Spinal cord (tissue), 10 donors: ENCODE measurements around the gene ADGRL3. TPM values are rescaled to one million over a fixed set of nuclear protein-coding genes. Genes with fewer than 3 reads are reported as not detected.

Source experiments
- DNase-seq, 6 donors: peaks; one replicate each; pipeline versions ENCODE4 v3.0.0 to v3.0.0-alpha.2; 2013 to 2015; ENCODE audit warnings: low spot score in 6 of 6, low read depth in 4 of 6
- H3K27ac ChIP-seq: one replicate; pipeline ENCODE4 v1.5.1; 2013; ENCODE audit warnings: low read depth, low read length, control low read depth
- H3K27me3 ChIP-seq: one replicate; pipeline ENCODE4 v1.6.1; 2013; ENCODE audit warnings: low read length; ENCODE audit not compliant: control insufficient read depth, insufficient read depth
- H3K36me3 ChIP-seq: one replicate; pipeline ENCODE4 v1.6.1; 2013; ENCODE audit warnings: low read length; ENCODE audit not compliant: control insufficient read depth, insufficient read depth
- H3K4me1 ChIP-seq: one replicate; pipeline ENCODE4 v1.6.1; 2013; ENCODE audit warnings: low read length; ENCODE audit not compliant: control insufficient read depth, insufficient read depth
- H3K4me3 ChIP-seq: one replicate; pipeline ENCODE4 v1.5.1; 2013; ENCODE audit warnings: low read depth, low read length, control low read depth
- H3K9me3 ChIP-seq: one replicate; pipeline ENCODE4 v1.6.1; 2013; ENCODE audit warnings: low read length; ENCODE audit not compliant: control insufficient read depth, insufficient read depth
- WGBS: methylation state at CpG from one replicate; pipeline ENCODE4 v1.1.5; 2013; ENCODE audit warnings: missing lambda C conversion rate; ENCODE audit not compliant: insufficient coverage; 5-methylcytosine and 5-hydroxymethylcytosine counted together
- polyA plus RNA-seq, 2 donors: library from polyadenylated mRNA; unstranded; fragments of 120-200 nt; gene quantifications; one replicate each; pipeline ENCODE4 v1.2.1, GENCODE V29; 2013; ENCODE audit not compliant: insufficient read length in 2 of 2
- total RNA-seq, 2 donors: library from RNA; depleted of rRNA in 1 of 2; stranded (reverse); fragments of 120-200 nt in 1 of 2; fragments of >200 nt in 1 of 2; gene quantifications; one replicate each; pipeline versions ENCODE4 v1.2.3 to v1.2.4, GENCODE V29; 2013 to 2014
- donor health status: healthy.

ADGRL3 gene
- total and polyA plus RNA-seq, 4 donors, result 76.2 to 220 (median 114) TPM

DNA sequence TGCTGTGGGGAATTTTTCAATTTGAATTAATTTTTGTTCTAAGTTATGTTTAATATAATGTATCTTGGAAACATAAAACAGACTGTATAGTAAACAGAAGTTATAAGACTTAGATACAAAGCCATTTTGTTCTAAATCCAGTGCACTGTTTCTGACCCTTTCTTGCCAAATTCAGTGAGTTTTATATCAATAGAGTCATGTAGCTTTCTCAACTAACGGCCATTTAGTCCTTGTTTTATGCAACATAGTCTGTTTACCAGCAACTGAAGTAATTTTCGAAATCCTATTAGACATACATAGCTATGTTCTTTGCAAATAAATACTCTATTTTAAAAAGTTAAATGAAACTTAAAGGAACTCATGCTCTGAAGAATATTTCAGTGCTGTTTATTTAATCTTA is 242.8 kb downstream of the ADGRL3 start:
- no peaks in the 10 kb centered on the region for H3K9me3 ChIP-seq
- no CpG with 5 or more reads among the region's 2 CpGs for WGBS
- H3K27ac ChIP-seq, result peak overlapping the region; percentile 72
- H3K27me3 ChIP-seq, result no peaks in the 10 kb centered on the region
- no peak for DNase-seq
- H3K4me1 ChIP-seq, result no peaks in the 10 kb centered on the region
- H3K4me3 ChIP-seq, result no peak overlapping the region
- no peaks in the 10 kb centered on the region for H3K36me3 ChIP-seq

DNA sequence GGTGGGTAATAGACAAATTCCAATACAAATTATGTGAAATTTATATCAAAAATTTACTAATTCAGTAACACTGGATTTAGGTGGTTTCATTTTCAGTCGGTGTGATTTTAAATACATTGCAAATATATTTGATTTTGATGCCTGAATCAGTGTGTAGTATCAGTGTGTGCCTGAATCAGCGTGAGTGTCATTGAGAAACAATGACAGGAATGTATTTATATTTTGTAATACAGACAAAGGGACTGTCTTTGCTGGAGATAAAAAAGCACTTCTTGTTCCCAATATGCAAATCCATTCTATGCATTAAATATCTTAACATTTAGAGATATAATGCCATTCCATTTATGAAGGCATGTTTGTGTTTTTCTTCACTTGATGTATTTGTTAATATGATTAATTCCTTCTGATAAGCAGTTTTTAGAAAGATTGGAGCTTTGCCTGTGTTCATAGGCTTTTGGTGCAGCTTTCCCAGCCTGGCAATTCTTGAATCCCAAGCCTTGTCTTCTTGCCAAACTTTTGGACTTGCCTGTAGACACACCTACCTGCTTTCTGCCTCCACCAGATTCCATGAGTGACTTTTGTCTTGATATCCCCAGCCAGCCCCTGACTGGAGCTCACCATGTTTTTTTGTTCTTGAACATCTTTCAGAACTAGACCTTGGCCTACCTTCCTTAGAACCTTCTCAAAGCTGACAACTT is 243.8 kb downstream of the ADGRL3 start:
- Histone ChIP-seq H3K9me3 (no peaks in the 10 kb centered on the region), H3K27ac (peak overlapping the region; percentile 72), H3K4me3 (no peak overlapping the region), H3K36me3 (no peaks in the 10 kb centered on the region), H3K27me3 (no peaks in the 10 kb centered on the region), H3K4me1 (no peaks in the 10 kb centered on the region)
- WGBS, result no CpG with 5 or more reads among the region's 2 CpGs
- DNase-seq, result no peak

DNA sequence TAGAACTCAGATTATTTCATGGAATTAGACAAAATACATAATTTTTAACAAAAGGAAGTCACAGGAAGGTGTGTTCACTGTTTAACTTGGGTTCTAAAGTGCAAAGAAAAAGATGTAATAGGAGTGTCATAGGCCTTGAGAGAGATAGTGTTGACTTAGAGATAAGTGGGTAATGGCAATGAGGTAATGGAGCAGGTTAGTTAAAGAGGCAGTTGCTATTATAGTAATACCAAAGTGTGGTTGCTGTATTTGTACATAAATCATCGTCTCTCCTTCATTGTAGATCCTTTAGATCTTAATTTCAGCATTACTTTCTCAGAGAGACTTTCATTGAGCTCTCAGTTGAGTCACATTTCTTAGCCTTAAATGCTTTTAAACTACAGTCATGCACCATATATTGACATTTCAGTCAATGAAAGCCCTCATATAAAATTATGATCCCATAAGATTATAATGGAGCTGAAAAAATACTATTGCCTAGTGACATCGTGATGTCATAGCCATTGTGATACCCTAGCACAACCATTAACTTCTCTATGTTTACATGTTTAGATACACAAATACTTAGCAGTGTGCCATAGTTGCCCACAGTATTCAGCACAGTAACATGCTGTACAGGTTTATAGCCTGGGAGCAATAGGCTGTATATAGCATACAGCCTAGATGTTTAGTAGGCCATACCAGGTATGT is 245.4 kb downstream of the ADGRL3 start:
- no CpG with 5 or more reads among the region's 2 CpGs for WGBS
- Histone ChIP-seq H3K4me1 (no peaks in the 10 kb centered on the region), H3K9me3 (no peaks in the 10 kb centered on the region), H3K4me3 (no peak overlapping the region), H3K27me3 (no peaks in the 10 kb centered on the region), H3K27ac (no peak overlapping the region), H3K36me3 (no peaks in the 10 kb centered on the region)
- DNase-seq, result no peak

DNA sequence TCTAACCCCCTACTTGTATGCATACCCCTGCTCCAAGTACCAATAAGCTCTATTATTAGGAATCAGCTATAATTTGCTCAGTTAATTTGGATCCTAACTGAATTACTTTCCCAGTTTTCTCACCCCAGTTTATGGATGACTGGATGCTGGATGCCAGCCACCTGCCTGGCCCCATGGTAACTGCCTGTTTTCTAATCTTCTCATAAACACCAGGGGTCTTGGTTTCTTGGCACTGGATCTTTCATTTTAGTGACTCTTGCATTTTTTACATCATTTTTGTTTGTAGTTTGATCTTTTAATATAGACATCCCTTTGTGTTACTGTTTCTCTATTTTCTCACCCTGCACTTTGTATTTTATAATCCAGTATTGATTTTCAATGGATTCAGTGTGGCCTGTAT is 246.8 kb downstream of the ADGRL3 start:
- no peak overlapping the region for H3K4me3 ChIP-seq
- H3K27me3 ChIP-seq, result no peaks in the 10 kb centered on the region
- H3K27ac ChIP-seq, result no peak overlapping the region
- no peaks in the 10 kb centered on the region for H3K9me3 ChIP-seq
- DNase-seq, result peak in 2 of 6 donors; percentile 43 to 58
- no peaks in the 10 kb centered on the region for H3K4me1 ChIP-seq
- H3K36me3 ChIP-seq, result no peaks in the 10 kb centered on the region

DNA sequence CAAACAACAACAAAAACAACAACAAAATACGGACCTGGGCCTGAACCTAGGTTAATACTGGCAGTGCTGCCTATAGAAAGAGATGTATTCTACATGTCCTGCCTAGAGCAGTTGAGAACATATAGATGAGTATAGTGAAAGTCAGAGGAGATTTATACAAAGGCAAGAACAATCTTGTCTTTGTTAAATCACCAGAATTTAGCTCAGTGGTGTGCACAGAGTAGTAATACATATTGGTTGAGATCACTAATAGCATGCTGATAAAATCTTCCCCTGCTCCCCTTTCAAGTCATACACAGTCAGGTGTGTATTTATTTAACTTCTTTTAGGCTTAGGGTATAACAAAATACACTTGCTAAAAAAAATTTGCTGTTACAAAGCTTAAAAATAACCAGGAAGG is 247.8 kb downstream of the ADGRL3 start:
- no peak overlapping the region for H3K27ac ChIP-seq
- no peaks in the 10 kb centered on the region for H3K36me3 ChIP-seq
- H3K9me3 ChIP-seq, result no peaks in the 10 kb centered on the region
- no peaks in the 10 kb centered on the region for H3K4me1 ChIP-seq
- DNase-seq, result no peak
- WGBS, result no CpG with 5 or more reads among the region's 1 CpG
- no peaks in the 10 kb centered on the region for H3K27me3 ChIP-seq
- no peak overlapping the region for H3K4me3 ChIP-seq

DNA sequence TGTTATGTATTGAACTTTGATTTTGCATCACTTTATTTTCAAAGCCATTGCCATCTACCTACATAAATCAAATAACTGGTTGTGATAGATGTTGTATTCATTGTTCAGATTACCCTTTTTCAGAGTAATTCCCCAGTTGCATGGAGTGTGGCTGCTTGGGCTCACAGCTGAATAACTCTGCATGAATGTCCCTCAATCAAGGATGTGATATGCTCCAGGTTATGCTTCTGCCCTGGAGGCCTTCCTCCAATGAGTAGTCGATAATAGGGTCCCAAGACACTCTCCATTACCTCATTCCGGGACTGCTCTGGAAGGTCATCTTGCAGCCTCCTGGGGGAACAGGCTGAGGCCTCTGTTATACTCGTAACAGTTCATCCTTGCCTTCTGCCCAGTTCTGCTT is 251.8 kb downstream of the ADGRL3 start:
- H3K27ac ChIP-seq, result no peak overlapping the region
- no peaks in the 10 kb centered on the region for H3K36me3 ChIP-seq
- H3K9me3 ChIP-seq, result no peaks in the 10 kb centered on the region
- DNase-seq, result no peak
- no peaks in the 10 kb centered on the region for H3K27me3 ChIP-seq
- no peaks in the 10 kb centered on the region for H3K4me1 ChIP-seq
- H3K4me3 ChIP-seq, result no peak overlapping the region
- WGBS, result 65% methylated on average over 3 of the region's 3 CpGs

DNA sequence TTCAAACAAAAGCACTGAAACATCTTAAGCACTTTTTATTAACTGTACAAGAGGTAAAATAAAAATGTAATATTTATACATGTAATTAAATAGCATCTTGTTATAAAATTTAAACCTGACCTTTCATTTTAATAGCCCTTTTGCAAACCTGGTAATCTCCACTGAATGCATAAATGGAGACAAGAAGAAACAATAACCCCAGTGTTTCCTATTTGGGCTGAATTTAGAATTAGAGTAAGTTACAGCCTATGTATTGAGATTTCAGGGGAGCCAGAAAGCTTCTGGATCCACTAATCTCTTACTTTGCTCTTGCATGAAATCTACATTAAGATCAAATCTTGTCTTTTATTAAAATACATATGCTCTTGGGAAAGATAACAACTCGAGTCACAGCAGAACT is 261.8 kb downstream of the ADGRL3 start:
- no peaks in the 10 kb centered on the region for H3K27me3 ChIP-seq
- no peak for DNase-seq
- H3K27ac ChIP-seq, result peak overlapping the region; percentile 4
- WGBS, result no CpG with 5 or more reads among the region's 1 CpG
- no peak overlapping the region for H3K4me3 ChIP-seq
- H3K9me3 ChIP-seq, result no peaks in the 10 kb centered on the region
- H3K4me1 ChIP-seq, result no peaks in the 10 kb centered on the region
- no peaks in the 10 kb centered on the region for H3K36me3 ChIP-seq

DNA sequence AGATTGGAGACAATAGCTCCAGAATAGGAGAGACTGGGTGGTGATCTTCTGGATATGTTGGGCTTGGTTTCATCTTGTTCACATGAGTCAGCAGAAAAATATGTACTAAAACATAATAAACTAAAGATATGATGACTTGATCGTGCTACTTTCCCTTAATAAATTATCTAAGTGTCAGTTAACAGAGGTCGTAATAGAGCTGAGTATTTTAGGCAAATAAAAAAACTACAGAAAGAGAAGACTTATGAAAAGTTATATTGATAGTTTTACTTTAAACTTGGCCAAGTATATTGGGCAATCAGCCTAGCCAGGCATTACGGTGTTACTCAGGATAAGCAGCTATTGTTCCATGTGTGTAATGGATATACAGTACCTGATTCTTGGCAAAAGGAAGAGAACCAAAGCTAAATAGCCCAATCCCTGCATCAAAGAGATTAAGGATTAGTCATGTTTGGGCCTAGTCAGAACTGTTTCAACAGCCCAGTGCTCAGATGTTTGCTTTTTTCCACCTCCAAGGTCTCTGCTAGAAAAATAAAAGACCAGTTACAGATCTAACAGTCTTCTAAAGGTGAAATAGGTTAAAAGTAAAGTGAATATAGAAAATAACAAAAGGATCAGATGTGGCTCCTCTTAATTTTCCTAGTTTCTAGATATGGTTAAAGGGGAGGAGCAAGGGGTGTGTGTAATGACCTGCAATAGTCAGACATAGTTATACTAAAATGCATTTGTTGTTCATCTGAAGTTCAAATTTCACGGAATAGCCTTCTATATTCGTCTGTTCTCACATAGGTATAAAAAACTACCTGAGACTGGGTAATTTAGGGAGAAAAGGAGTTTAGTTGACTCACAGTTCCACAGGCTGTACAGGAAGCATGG is 262.6 kb downstream of the ADGRL3 start:
- Histone ChIP-seq H3K4me1 (no peaks in the 10 kb centered on the region), H3K27me3 (no peaks in the 10 kb centered on the region), H3K27ac (peak overlapping the region; percentile 4), H3K36me3 (no peaks in the 10 kb centered on the region), H3K4me3 (no peak overlapping the region), H3K9me3 (no peaks in the 10 kb centered on the region)
- no CpG with 5 or more reads among the region's 5 CpGs for WGBS
- no peak for DNase-seq

DNA sequence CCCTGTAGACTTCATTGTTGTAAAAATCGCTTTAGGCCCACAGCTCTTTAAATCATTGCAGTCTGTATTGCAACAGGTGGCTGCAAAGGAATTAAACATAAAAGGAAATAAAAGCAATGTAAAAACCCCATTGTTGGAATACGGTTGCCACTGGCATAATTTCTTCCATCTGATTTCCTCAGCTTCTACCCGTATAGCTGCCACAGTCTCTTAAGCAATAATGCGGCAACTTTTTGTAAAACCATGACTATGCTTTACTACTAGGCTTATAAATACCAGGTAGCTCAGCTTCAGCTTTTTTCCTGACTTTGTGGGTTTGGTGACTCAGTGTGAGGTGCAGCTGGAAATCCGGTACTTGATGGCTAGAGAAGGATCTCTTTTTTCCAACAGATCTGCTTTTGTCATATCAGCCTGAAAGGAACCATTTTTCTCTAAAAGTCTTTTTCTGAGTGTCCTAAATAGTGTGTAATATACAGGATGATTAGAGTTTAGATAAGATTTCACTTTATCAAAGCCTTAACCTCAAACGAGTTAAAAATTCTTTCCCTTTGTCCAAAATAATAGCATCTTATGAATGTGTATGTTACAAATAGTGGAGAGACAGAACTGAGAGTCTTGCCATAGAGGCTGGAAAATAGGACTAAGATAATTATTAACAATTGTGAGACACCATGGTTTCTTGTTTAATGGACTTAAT is 268.0 kb downstream of the ADGRL3 start:
- H3K9me3 ChIP-seq, result no peaks in the 10 kb centered on the region
- H3K27me3 ChIP-seq, result no peaks in the 10 kb centered on the region
- no peaks in the 10 kb centered on the region for H3K36me3 ChIP-seq
- peak in 2 of 6 donors; percentile 26 to 37 for DNase-seq
- 33% methylated on average over 1 of the region's 6 CpGs for WGBS
- H3K4me3 ChIP-seq, result no peak overlapping the region
- H3K4me1 ChIP-seq, result no peaks in the 10 kb centered on the region
- H3K27ac ChIP-seq, result peak overlapping the region; percentile 58
